GM12801 (cell line): ENCODE results near the gene GAS2L3.

ENCODE experiments used
- CTCF ChIP-seq: IDR thresholded peaks from one replicate; pipeline ENCODE4 v1.5.1; 2011; ENCODE audit warnings: control low read depth; ENCODE audit not compliant: insufficient read length; ENCODE audit errors: extremely low read depth

Gene GAS2L3

GRCh38 chr12:100576331-100577036 lies 3.0 kb downstream of the GAS2L3 start:
- no peak for TF ChIP-seq CTCF

- no peak for TF ChIP-seq CTCF
These were observed 5.4 kb downstream of the GAS2L3 start for GRCh38 chr12:100578923-100579322.

- TF ChIP-seq CTCF, result no peak
These were observed 6.4 kb downstream of the GAS2L3 start for GRCh38 chr12:100579844-100580243.

GRCh38 chr12:100584256-100584655 lies 10.8 kb downstream of the GAS2L3 start:
- no peak for TF ChIP-seq CTCF

GRCh38 chr12:100591979-100592378 lies 18.5 kb downstream of the GAS2L3 start:
- no peak for TF ChIP-seq CTCF

- TF ChIP-seq CTCF, result no peak
These were observed 20.0 kb downstream of the GAS2L3 start for GRCh38 chr12:100593490-100593889.

- no peak for TF ChIP-seq CTCF
These were observed 28.1 kb downstream of the GAS2L3 start for GRCh38 chr12:100601626-100602025.

GRCh38 chr12:100608776-100609175 lies 35.3 kb downstream of the GAS2L3 start:
- TF ChIP-seq CTCF, result no peak
